GM12891 (cell line): ENCODE measurements around the gene G6PC2.

Source experiments
- DNase-seq: peaks from one replicate; pipeline ENCODE4 v3.0.0; 2011; ENCODE audit warnings: low spot score; ENCODE audit not compliant: insufficient read length
- FAIRE-seq: peaks from 2 replicates; lab custom pipeline; 2011; peaks lifted over from hg19 to GRCh38; lab: Jason Lieb, UNC
- PAX5 ChIP-seq: IDR thresholded peaks from 2 replicates; pipeline ENCODE4 v1.6.1; 2011; ENCODE audit warnings: low read length, moderate library complexity, mild to moderate bottlenecking; ENCODE audit not compliant: insufficient read depth, severe bottlenecking
- POLR2A ChIP-seq: IDR thresholded peaks from 2 replicates; pipeline ENCODE4 v1.6.1; 2011; ENCODE audit warnings: low read depth, low read length, control low read depth
- POLR2AphosphoS5 ChIP-seq: IDR thresholded peaks from 2 replicates; pipeline ENCODE4 v1.6.1; 2011; ENCODE audit warnings: low read depth, low read length, control low read depth
- POU2F2 ChIP-seq: IDR thresholded peaks from 2 replicates; pipeline ENCODE4 v1.6.1; 2011; ENCODE audit warnings: low read depth, mild to moderate bottlenecking, control low read depth, low read length, moderate library complexity
- SPI1 ChIP-seq: IDR thresholded peaks from 2 replicates; pipeline ENCODE4 v1.6.1; 2011; ENCODE audit warnings: low read depth, low read length, control low read depth
- TAF1 ChIP-seq: IDR thresholded peaks from 2 replicates; pipeline ENCODE4 v1.6.1; 2011; ENCODE audit warnings: low read depth, low read length, control low read depth

G6PC2 gene

GRCh38 chr2:168956392-168956791 lies 55.3 kb downstream of the G6PC2 start:
- TF ChIP-seq POLR2AphosphoS5: no peak
- TF ChIP-seq POLR2A: no peak
- TF ChIP-seq SPI1: no peak
- TF ChIP-seq POU2F2: no peak
- no peak for TF ChIP-seq PAX5
- TF ChIP-seq TAF1: no peak
- FAIRE-seq (no peak), DNase-seq (no peak)
